Fibroblast of pulmonary artery (primary cell): Measurements from ENCODE around the gene KMT2B.

Experiments
- DNase-seq: peaks from one replicate; pipeline ENCODE4 v3.0.0-alpha.2; 2010; ENCODE audit warnings: low read depth
- H3K4me3 ChIP-seq: replicated peaks from 2 replicates; pipeline ENCODE4 v1.5.1; 2011; ENCODE audit warnings: low read depth, mild to moderate bottlenecking, control low read depth, low read length, moderate library complexity
- CTCF ChIP-seq: IDR thresholded peaks from 2 replicates; pipeline ENCODE4 v1.5.1; 2011; ENCODE audit warnings: mild to moderate bottlenecking, control low read depth, low read length, inconsistent platforms; ENCODE audit errors: missing control alignments

Gene KMT2B

GRCh38 chr19:35783469-35784434 lies 65.9 kb downstream of the KMT2B start:
- H3K4me3 ChIP-seq = no peak overlapping the region
- no peak for DNase-seq
- TF ChIP-seq CTCF = no peak

- H3K4me3 ChIP-seq = no peak overlapping the region
- no peak for DNase-seq
- TF ChIP-seq CTCF = no peak
Measured at GRCh38 chr19:35784503-35785338, 66.9 kb downstream of the KMT2B start.

DNA sequence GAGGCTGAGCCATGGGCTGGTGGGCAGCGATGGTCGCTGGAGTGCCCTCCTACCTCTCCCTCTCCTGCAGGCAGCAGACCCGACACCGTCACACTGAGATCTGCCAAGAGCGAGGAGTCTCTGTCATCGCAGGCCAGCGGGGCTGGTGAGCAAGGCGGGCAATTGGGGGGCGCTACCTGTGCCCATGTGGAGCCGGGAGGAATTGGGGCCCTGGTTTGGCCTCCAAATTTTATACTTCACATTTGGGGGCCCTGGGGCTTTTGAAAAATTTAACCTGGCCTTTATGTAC lies 67.5 kb downstream of the KMT2B start:
- DNase-seq = no peak
- TF ChIP-seq CTCF = no peak
- no peak overlapping the region for H3K4me3 ChIP-seq

DNA sequence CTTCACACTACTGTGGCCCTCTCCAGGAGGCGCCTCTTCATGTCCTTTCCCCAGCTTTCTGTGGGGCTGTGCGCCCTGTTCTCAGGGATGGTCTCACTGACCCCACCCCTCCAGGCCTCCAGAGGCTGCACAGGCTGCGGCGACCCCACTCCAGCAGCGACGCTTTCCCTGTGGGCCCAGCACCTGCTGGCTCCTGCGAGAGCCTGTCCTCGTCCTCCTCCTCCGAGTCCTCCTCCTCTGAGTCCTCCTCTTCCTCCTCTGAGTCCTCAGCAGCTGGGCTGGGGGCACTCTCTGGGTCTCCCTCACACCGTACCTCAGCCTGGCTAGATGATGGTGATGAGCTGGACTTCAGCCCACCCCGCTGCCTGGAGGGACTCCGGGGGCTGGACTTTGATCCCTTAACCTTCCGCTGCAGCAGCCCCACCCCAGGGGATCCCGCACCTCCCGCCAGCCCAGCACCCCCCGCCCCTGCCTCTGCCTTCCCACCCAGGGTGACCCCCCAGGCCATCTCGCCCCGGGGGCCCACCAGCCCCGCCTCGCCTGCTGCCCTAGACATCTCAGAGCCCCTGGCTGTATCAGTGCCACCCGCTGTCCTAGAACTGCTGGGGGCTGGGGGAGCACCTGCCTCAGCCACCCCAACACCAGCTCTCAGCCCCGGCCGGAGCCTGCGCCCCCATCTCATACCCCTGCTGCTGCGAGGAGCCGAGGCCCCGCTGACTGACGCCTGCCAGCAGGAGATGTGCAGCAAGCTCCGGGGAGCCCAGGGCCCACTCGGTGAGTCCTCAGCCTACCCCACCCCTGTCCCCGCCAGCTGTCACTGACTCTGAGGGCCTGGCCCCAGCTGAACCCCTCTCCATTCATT lies 68.7 kb downstream of the KMT2B start:
- no peak for DNase-seq
- H3K4me3 ChIP-seq = no peak overlapping the region
- no peak for TF ChIP-seq CTCF

DNA sequence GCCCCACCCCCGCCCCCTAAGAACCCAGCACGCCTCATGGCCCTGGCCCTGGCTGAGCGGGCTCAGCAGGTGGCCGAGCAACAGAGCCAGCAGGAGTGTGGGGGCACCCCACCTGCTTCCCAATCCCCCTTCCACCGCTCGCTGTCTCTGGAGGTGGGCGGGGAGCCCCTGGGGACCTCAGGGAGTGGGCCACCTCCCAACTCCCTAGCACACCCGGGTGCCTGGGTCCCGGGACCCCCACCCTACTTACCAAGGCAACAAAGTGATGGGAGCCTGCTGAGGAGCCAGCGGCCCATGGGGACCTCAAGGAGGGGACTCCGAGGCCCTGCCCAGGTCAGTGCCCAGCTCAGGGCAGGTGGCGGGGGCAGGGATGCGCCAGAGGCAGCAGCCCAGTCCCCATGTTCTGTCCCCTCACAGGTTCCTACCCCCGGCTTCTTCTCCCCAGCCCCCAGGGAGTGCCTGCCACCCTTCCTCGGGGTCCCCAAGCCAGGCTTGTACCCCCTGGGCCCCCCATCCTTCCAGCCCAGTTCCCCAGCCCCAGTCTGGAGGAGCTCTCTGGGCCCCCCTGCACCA lies 69.5 kb downstream of the KMT2B start:
- DNase-seq = no peak
- no peak overlapping the region for H3K4me3 ChIP-seq
- TF ChIP-seq CTCF = no peak
